Fibroblast of skin of scalp (primary cell): Measurements from ENCODE around the gene DISP2.
A peak's percentile ranks its signal among the peaks of the same experiment; 100 is the strongest.

Experiments used
- DNase-seq: peaks from one replicate; pipeline ENCODE4 v3.0.0-alpha.2; 2013

The DISP2 gene

GRCh38 chr15:40365624-40366456, 7.8 kb downstream of the DISP2 start:
- no peak for DNase-seq

- DNase-seq, result no peak
Measured at GRCh38 chr15:40366457-40367370, 8.7 kb downstream of the DISP2 start.

- DNase-seq, result no peak
Measured at GRCh38 chr15:40367371-40367685, 9.3 kb downstream of the DISP2 start.

DNA sequence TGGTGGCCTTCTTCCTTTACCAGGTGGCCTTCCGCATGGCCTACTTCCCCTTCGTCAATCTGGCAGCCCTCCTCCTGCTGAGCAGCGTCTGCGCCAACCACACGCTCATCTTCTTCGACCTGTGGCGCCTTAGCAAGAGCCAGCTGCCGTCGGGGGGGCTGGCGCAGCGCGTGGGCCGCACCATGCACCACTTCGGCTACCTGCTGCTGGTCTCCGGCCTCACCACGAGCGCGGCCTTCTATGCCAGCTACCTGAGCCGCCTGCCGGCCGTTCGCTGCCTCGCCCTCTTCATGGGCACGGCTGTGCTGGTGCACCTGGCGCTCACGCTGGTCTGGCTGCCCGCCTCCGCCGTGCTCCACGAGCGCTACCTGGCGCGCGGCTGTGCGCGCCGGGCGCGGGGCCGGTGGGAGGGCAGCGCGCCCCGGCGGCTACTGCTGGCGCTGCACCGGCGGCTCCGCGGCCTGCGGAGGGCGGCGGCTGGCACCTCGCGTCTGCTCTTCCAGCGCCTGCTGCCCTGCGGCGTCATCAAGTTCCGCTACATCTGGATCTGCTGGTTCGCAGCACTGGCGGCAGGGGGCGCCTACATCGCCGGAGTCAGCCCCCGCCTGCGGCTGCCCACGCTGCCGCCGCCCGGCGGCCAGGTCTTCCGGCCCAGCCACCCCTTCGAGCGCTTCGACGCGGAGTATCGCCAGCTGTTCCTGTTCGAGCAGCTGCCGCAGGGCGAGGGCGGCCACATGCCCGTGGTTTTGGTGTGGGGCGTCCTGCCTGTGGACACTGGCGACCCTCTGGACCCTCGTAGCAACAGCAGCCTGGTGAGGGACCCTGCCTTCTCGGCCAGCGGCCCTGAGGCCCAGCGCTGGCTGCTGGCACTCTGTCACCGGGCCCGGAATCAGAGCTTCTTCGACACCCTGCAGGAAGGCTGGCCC, 9.9 kb downstream of the DISP2 start:
- peak; percentile 88 for DNase-seq

DNA sequence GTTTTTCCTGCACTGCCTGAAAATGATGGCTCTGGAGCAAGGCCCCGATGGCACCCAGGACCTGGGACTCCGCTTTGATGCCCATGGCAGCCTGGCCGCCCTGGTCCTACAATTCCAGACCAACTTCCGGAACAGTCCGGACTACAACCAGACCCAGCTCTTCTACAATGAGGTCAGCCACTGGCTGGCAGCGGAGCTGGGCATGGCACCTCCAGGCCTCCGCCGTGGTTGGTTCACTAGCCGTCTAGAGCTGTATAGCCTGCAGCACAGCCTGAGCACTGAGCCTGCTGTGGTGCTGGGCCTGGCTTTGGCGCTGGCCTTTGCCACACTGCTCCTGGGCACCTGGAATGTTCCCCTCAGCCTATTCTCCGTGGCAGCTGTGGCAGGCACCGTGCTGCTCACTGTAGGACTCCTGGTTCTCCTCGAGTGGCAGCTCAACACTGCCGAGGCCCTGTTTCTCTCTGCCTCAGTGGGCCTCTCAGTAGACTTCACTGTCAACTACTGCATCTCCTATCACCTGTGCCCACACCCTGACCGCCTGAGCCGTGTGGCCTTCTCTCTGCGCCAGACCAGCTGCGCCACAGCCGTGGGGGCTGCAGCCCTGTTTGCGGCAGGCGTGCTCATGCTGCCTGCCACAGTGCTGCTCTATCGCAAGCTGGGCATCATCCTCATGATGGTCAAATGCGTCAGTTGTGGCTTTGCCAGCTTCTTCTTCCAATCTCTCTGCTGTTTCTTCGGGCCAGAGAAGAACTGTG, 10.9 kb downstream of the DISP2 start:
- no peak for DNase-seq

DNA sequence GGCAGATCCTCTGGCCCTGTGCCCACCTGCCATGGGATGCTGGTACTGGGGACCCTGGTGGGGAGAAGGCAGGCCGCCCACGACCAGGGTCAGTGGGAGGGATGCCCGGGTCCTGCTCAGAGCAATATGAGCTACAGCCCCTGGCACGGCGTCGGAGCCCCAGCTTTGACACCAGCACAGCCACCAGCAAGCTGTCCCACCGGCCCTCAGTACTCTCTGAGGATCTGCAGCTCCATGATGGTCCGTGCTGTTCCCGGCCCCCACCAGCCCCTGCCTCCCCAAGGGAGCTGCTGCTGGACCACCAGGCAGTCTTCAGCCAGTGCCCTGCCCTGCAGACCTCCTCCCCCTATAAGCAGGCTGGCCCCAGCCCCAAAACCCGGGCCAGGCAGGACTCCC, 11.5 kb downstream of the DISP2 start:
- DNase-seq, result no peak

DNA sequence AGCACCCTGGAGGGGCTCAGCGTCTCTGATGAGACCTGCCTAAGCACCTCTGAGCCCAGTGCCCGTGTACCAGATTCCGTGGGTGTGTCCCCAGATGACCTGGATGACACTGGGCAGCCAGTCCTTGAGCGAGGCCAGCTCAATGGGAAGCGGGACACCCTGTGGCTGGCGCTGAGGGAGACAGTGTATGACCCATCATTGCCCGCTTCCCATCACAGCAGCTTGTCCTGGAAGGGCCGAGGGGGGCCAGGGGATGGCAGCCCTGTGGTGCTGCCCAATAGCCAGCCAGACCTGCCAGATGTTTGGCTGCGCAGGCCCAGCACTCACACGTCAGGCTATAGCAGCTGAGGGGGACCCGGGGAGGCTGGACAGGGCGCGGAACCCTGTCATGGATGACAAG, 12.0 kb downstream of the DISP2 start:
- no peak for DNase-seq

GRCh38 chr15:40372981-40373380, 15.0 kb downstream of the DISP2 start:
- DNase-seq, result peak; percentile 48

DNA sequence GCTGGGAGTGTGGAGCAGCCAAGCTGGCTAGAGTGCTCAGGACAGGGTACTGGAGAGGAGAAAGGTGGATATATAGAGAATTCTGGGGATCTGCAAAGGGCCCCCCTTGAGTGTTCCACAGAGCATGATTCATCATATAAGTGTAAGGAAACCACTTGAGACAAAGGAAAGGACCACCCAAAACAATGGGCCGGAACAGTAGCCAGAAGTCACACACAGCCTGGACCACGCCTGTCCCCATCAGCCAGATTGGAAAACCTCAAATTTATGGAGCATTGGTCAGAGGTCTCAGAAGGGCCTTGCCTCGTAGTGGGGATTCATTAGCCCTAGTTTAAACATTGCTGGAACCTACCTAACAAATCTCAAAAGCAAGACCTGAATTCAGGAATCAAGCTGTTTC, 19.6 kb downstream of the DISP2 start:
- DNase-seq, result no peak

DNA sequence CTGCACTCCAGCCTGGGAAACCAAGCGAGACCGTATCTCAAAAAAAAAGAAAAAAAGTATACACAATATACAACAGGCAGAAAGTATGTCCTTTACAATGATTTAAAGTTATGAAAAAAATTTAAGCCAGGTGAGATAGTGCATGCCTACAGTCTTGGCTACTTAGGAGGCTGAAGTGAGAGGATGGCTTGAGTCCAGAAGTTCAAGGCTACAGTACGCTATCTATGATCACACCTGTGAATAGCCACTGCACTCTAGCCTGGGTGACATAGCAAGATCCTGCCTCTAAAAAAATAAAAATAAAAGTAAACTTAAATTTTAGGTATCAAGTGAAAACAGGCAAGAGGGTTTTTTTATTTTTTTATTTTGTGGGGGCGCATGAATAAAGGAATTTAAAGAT, 21.4 kb downstream of the DISP2 start:
- no peak for DNase-seq

GRCh38 chr15:40379853-40380252, 21.8 kb downstream of the DISP2 start:
- peak; percentile 93 for DNase-seq

DNA sequence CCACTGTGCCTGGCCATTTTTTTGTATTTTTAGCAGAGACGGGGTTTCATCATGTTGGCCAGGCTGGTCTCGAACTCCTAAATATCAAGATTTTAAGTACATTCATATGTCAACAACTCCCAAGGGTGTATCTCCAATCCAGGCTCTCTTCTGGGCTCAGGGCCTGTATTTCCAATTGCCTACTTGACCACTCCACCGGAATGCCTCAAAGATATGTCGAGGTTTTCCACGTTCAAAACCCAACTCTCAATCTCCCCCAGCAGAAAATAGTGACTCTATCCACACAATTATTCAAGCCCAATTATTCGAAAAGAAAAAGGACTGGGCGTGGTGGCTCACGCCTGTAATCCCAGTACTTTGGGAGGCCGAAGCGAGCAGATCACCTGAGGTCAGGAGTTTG, 22.6 kb downstream of the DISP2 start:
- no peak for DNase-seq

GRCh38 chr15:40381818-40382529, 24.0 kb downstream of the DISP2 start:
- DNase-seq, result no peak

- DNase-seq, result peak; percentile 94
Measured at GRCh38 chr15:40382580-40383456, 24.8 kb downstream of the DISP2 start, which contains the start of gene KNSTRN. Gene KNSTRN (plus strand): TSS chr15:40382721. CDS start chr15:40382836, 115 bp downstream.

DNA sequence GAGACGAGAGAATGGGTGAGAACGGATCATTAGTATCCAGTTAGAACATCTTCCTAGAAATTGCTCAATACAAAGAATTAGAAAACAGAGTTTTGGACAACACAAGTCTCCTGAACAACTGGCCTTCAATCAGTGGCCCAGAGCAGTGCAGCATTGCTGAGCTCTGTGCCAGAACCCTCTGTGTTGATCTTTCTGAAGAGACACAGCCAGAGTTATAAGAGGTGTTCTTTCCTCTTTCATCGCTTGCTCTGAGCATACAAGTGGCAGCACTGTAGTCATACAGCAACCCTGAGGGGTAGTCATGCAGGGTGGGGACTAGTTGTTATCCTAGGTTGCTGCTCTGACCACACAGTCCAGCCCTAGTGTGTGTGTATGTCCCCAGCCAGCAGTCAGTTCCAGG, 28.5 kb downstream of the DISP2 start:
- no peak for DNase-seq

- no peak for DNase-seq
Measured at GRCh38 chr15:40388941-40389823, 31.2 kb downstream of the DISP2 start.

DNA sequence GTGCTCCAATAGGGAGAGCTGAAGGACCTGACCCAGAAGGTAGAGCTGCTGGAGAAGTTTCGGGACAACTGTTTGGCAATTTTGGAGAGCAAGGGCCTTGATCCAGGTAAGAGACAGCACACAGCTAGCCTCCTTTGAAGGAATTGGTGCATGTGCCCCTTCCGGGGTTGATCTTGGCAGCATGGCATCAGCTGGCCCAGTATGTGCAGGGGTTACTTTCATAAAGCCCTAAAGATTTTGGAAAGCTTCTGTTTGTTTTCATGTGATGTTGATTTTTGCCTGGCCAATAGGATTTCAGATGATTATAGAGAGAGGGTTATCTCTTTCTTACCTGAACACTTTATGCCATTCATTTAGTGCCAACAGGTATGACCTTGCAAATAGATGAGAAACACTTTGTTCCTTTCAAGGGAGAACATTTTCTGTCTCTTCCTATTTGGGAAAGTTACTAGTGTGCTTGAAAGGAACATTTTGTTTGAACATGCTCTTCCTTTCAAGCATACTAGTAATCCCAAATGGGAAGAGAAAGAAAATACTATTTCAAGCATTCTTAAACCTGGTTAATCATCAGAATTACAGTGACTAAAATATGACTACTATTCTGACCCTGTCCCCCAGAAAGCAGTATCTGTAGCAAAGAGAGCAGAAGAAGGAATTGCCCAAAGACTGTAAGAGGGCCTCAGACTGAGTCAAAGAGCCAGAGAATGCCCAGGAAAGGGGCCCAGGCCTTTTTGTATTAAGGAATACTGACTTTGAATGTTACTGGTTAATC, 32.0 kb downstream of the DISP2 start:
- DNase-seq, result no peak
